ENCODE data around the gene GRHL1. TPM values are rescaled to one million over a fixed set of nuclear protein-coding genes. Genes with fewer than 3 reads are reported as not detected.

Gene GRHL1
- polyA plus RNA-seq, 1 of the 3 experiments (the other 2 are of a cell fraction), result 1.0 TPM

DNA sequence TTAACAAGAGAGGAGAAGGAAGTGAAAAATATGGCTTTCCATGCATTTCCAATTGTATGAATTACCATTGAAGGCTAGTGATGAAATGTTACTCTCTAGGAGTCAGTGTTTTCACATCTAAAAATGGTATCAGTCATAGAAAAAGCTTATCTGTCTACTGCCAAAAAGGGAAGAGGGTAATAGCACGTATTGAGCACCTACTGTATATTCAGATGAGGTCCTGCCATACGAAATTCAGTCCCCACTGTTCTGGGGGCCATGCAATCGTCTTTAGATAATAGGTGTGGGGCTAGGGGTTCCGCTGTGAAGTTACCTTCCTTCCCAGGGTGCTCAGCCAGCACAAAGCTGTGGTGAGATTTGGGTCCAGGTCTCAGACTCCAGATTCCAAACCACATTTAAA, 14.2 kb upstream of the GRHL1 start:
- Histone ChIP-seq H3K79me2 (ENCODE audit: insufficient read depth) (no peaks in the 10 kb centered on the region), H4K20me1 (ENCODE audit: insufficient read depth) (no peaks in the 10 kb centered on the region), H3K27ac (ENCODE audit: low read depth in 2 of 2, low read length in 1 of 2) (no peak overlapping the region), H3K4me2 (no peak overlapping the region), H2AFZ (ENCODE audit: low read depth) (no peak overlapping the region), H3F3A (replicated peaks; ENCODE audit: insufficient read depth) (no peaks in the 10 kb centered on the region), H3K4me1 (ENCODE audit: control insufficient read depth in 1 of 2, insufficient read depth in 2 of 2, low read depth in 1 of 2, low read length in 1 of 2) (peaks cover 7 to 11% of the 10 kb centered on the region in 2 experiments; a peak in 3 of 4 replicates), H3K9me2 (no peaks in the 10 kb centered on the region), H3K4me3 (ENCODE audit: low read depth in 2 of 2, low read length in 1 of 2) (no peak overlapping the region), H3K27me3 (ENCODE audit: insufficient read depth) (no peaks in the 10 kb centered on the region), H3K36me3 (replicated peaks in 1 of 2; ENCODE audit: control insufficient read depth in 1 of 2, insufficient read depth in 2 of 2, low read length in 1 of 2) (peaks cover 21 to 26% of the 10 kb centered on the region in 2 experiments), H3K9me3 (no peaks in the 10 kb centered on the region), H3K9ac (no peak overlapping the region)
- WGBS (ENCODE audit: low lambda C conversion rate), result 87% methylated on average over 3 of the region's 4 CpGs
- ChIA-PET POLR2A (no interaction called here), CTCF (interaction anchor here (0.9 to 1.5 kb wide), 3 partner anchors 17 to 47 kb away, joined by 3 to 7 read pairs (median 3); no protein-coding TSS in a partner anchor)
- TF ChIP-seq, protein P1, sequence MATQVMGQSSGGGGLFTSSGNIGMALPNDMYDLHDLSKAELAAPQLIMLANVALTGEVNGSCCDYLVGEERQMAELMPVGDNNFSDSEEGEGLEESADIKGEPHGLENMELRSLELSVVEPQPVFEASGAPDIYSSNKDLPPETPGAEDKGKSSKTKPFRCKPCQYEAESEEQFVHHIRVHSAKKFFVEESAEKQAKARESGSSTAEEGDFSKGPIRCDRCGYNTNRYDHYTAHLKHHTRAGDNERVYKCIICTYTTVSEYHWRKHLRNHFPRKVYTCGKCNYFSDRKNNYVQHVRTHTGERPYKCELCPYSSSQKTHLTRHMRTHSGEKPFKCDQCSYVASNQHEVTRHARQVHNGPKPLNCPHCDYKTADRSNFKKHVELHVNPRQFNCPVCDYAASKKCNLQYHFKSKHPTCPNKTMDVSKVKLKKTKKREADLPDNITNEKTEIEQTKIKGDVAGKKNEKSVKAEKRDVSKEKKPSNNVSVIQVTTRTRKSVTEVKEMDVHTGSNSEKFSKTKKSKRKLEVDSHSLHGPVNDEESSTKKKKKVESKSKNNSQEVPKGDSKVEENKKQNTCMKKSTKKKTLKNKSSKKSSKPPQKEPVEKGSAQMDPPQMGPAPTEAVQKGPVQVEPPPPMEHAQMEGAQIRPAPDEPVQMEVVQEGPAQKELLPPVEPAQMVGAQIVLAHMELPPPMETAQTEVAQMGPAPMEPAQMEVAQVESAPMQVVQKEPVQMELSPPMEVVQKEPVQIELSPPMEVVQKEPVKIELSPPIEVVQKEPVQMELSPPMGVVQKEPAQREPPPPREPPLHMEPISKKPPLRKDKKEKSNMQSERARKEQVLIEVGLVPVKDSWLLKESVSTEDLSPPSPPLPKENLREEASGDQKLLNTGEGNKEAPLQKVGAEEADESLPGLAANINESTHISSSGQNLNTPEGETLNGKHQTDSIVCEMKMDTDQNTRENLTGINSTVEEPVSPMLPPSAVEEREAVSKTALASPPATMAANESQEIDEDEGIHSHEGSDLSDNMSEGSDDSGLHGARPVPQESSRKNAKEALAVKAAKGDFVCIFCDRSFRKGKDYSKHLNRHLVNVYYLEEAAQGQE (IDR thresholded peaks at IDR 0.05; ENCODE audit: low read depth, low read length), result no peak
- TF ChIP-seq RFX5 (IDR thresholded peaks at IDR 0.05; ENCODE audit: low read length) (no peak), TAF1 (IDR thresholded peaks at IDR 0.05; ENCODE audit: borderline replicate concordance, low read depth, low read length) (no peak), YY1 (IDR thresholded peaks at IDR 0.05; ENCODE audit: low read depth) (no peak), RAD21 (IDR thresholded peaks at IDR 0.05; ENCODE audit: low read length) (no peak), CHD2 (IDR thresholded peaks at IDR 0.05; ENCODE audit: low read length, partially characterized antibody) (no peak), ELF1 (IDR thresholded peaks at IDR 0.05) (no peak), CTCF (IDR thresholded peaks at IDR 0.05) (no peak), RCOR1 (IDR thresholded peaks at IDR 0.05; ENCODE audit: low read length) (no peak), EP300 (IDR thresholded peaks at IDR 0.05; ENCODE audit: borderline replicate concordance in 1 of 2, low read depth in 1 of 2, low read length in 1 of 2) (no peak), NRF1 (IDR thresholded peaks at IDR 0.05; ENCODE audit: low read depth, low read length) (no peak), IRF3 (IDR thresholded peaks at IDR 0.05; ENCODE audit: low read depth, low read length) (no peak), FOXJ3 (CRISPR knock-in tag; IDR thresholded peaks at IDR 0.05) (no peak), GATA2 (CRISPR knock-in tag; IDR thresholded peaks at IDR 0.05) (no peak)
- TF ChIP-seq, protein P2, sequence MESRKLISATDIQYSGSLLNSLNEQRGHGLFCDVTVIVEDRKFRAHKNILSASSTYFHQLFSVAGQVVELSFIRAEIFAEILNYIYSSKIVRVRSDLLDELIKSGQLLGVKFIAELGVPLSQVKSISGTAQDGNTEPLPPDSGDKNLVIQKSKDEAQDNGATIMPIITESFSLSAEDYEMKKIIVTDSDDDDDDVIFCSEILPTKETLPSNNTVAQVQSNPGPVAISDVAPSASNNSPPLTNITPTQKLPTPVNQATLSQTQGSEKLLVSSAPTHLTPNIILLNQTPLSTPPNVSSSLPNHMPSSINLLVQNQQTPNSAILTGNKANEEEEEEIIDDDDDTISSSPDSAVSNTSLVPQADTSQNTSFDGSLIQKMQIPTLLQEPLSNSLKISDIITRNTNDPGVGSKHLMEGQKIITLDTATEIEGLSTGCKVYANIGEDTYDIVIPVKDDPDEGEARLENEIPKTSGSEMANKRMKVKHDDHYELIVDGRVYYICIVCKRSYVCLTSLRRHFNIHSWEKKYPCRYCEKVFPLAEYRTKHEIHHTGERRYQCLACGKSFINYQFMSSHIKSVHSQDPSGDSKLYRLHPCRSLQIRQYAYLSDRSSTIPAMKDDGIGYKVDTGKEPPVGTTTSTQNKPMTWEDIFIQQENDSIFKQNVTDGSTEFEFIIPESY (IDR thresholded peaks at IDR 0.05; ENCODE audit: borderline replicate concordance, low read depth), result no peak
- TF ChIP-seq, protein P3, sequence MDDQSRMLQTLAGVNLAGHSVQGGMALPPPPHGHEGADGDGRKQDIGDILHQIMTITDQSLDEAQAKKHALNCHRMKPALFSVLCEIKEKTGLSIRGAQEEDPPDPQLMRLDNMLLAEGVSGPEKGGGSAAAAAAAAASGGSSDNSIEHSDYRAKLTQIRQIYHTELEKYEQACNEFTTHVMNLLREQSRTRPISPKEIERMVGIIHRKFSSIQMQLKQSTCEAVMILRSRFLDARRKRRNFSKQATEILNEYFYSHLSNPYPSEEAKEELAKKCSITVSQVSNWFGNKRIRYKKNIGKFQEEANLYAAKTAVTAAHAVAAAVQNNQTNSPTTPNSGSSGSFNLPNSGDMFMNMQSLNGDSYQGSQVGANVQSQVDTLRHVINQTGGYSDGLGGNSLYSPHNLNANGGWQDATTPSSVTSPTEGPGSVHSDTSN (IDR thresholded peaks at IDR 0.05), result no peak
- DNase-seq, result no peak

Measured in SK-N-SH (cell line).